Upper lobe of right lung (tissue), 1 donor: Measurements from ENCODE around the gene MAP2K2. TPM values are rescaled to one million over a fixed set of nuclear protein-coding genes. Genes with fewer than 3 reads are reported as not detected.

Experiments
- ATAC-seq: fragments of 200-7000 bp; cut with Tn5 transposase; one replicate; pipeline ENCODE4 v1.9.1; 2020; ENCODE audit warnings: mild to moderate bottlenecking, moderate library complexity
- DNase-seq: peaks from one replicate; pipeline ENCODE4 v3.0.0-alpha.2; 2020
- H3K27ac ChIP-seq: fragments of 200-600 bp; one replicate; pipeline ENCODE4 v1.8.0; 2022
- H3K27me3 ChIP-seq: fragments of 200-600 bp; one replicate; pipeline ENCODE4 v1.8.0; 2022; ENCODE audit warnings: mild to moderate bottlenecking
- H3K36me3 ChIP-seq: fragments of 200-600 bp; one replicate; pipeline ENCODE4 v1.8.0; 2022
- H3K4me1 ChIP-seq: fragments of 200-600 bp; one replicate; pipeline ENCODE4 v1.8.0; 2022
- H3K4me3 ChIP-seq: fragments of 200-600 bp; one replicate; pipeline ENCODE4 v1.8.0; 2022; ENCODE audit warnings: mild to moderate bottlenecking
- H3K9me3 ChIP-seq: fragments of 200-600 bp; one replicate; pipeline ENCODE4 v1.8.0; 2022
- CTCF ChIP-seq: fragments of 200-600 bp; IDR thresholded peaks from one replicate; pipeline ENCODE4 v1.8.0; 2022; ENCODE audit warnings: antibody characterized with exemption
- intact Hi-C: fragments of 100-400 bp; cut with DNase I; formaldehyde crosslinking; loops from one replicate; pipeline ENCODE4 v1.11.0; 2022
- total RNA-seq: library from RNA; stranded (reverse); fragmentation: NEBNext Ultra II Directional; extraction: Animal tissue kit (Norgen Biotek cat#: 25700); gene quantifications from one replicate; pipeline ENCODE4 v1.2.1, GENCODE V29; 2021
- donor health status: DM: no; HTN: yes; CAD: no; lungs with severe emphysema.

MAP2K2 gene
- total RNA-seq, 1 donor from 2014 or later = 110 TPM

GRCh38 chr19:4075373-4075772 lies 48.5 kb downstream of the MAP2K2 start:
- peaks cover 16% of the 10 kb centered on the region for H3K4me1 ChIP-seq
- H3K36me3 ChIP-seq = no peaks in the 10 kb centered on the region
- H3K27ac ChIP-seq = peak overlapping the region; percentile 55
- H3K4me3 ChIP-seq = no peak overlapping the region
- no peaks in the 10 kb centered on the region for H3K9me3 ChIP-seq
- intact Hi-C loops = no loop called here
- peak; percentile 88 for ATAC-seq
- DNase-seq = peak; percentile 90
- no peak for TF ChIP-seq CTCF
- no peaks in the 10 kb centered on the region for H3K27me3 ChIP-seq

GRCh38 chr19:4071610-4072009 lies 52.3 kb downstream of the MAP2K2 start:
- no peak overlapping the region for H3K27ac ChIP-seq
- no peaks in the 10 kb centered on the region for H3K36me3 ChIP-seq
- no peak for TF ChIP-seq CTCF
- H3K4me3 ChIP-seq = no peak overlapping the region
- DNase-seq (no peak), ATAC-seq (no peak)
- H3K9me3 ChIP-seq = no peaks in the 10 kb centered on the region
- peaks cover 17% of the 10 kb centered on the region for H3K4me1 ChIP-seq
- intact Hi-C loops = no loop called here
- H3K27me3 ChIP-seq = no peaks in the 10 kb centered on the region

- Histone ChIP-seq H3K27ac (no peak overlapping the region), H3K36me3 (no peaks in the 10 kb centered on the region), H3K4me1 (peaks cover 17% of the 10 kb centered on the region), H3K4me3 (no peak overlapping the region), H3K9me3 (no peaks in the 10 kb centered on the region), H3K27me3 (no peaks in the 10 kb centered on the region)
- intact Hi-C loops = no loop called here
- peak; percentile 88 for DNase-seq
- TF ChIP-seq CTCF = no peak
- ATAC-seq = no peak
Observed at GRCh38 chr19:4069331-4069959, 54.5 kb downstream of the MAP2K2 start.

GRCh38 chr19:4068047-4068966 lies 55.6 kb downstream of the MAP2K2 start:
- peak overlapping the region; percentile 96 for H3K27ac ChIP-seq
- TF ChIP-seq CTCF = no peak
- DNase-seq = no peak
- H3K4me3 ChIP-seq = peak overlapping the region; percentile 79
- intact Hi-C loops = no loop called here
- H3K4me1 ChIP-seq = peaks cover 24% of the 10 kb centered on the region
- ATAC-seq = no peak
- H3K36me3 ChIP-seq = no peaks in the 10 kb centered on the region
- no peaks in the 10 kb centered on the region for H3K27me3 ChIP-seq
- no peaks in the 10 kb centered on the region for H3K9me3 ChIP-seq

GRCh38 chr19:4067396-4068046 lies 56.4 kb downstream of the MAP2K2 start:
- no peaks in the 10 kb centered on the region for H3K27me3 ChIP-seq
- H3K27ac ChIP-seq = peak overlapping the region; percentile 96
- DNase-seq = peak; percentile 80
- TF ChIP-seq CTCF = no peak
- ATAC-seq = peak; percentile 0
- intact Hi-C loops = no loop called here
- no peaks in the 10 kb centered on the region for H3K9me3 ChIP-seq
- H3K36me3 ChIP-seq = no peaks in the 10 kb centered on the region
- H3K4me3 ChIP-seq = peak overlapping the region; percentile 79
- H3K4me1 ChIP-seq = peaks cover 32% of the 10 kb centered on the region
